ENCODE measurements around the gene CTSV. TPM values are rescaled to one million over a fixed set of nuclear protein-coding genes. Genes with fewer than 3 reads are reported as not detected.
"Not testable (repeated sequence)": the region's sequence is repeated elsewhere in the genome, so short reads cannot be mapped to it uniquely, and the experiment has no call there.

Gene CTSV
- total RNA-seq, 1 experiment from 2014 or later, result 6.5 TPM

DNA sequence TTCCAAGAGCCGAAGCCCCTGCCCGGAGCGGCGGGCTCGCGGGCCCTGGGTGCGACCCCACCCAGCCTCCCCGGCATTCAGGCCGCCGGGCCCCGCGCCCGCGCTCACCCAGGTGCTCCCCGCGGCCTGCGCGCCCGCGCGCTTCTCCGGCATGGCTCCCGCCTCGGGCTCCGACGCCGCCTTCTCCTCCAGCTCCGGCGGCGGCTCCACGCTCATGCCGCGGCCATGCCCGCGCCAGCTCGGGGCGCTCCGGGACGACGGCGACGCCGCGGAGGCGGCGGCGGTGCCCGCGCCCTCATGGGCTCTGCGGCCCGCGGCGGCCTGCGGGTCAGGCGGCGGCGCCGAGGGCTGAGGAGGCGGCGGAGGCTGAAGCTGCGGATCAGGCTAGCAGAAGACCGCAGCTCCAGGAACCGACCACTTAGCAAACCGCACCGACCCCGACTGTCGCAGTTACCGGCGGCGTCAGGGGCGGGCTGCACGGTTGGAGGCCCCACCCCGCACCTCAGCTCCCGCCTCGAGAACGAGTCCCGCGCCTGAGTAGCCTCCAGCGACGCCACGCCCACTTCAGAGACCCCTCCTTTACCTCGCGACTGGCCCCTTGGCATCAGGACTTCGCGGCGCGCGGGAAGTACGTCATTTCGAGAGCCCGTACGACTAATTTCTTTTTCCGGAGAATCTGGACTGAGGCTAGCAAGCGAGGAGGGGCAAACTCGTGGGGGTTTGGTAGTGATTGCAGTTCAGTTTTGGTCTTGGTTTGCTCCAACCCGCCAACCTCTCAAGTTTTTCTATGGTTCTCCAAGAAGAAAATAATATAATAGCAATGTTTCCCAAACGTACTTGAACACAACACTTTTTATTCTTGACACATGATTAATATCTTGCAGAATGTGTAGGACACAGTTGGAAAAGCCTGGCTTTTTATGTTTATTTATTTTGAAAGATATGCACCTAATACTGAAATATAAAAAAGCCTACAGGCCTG lies 25.5 kb downstream of the CTSV start:
- Histone ChIP-seq H2AFZ (ENCODE audit: low read length) (peak overlapping the region; percentile 67; the same call in 1 of the 2 replicates), H3K4me2 (ENCODE audit: low read depth, low read length, poor library complexity, severe bottlenecking) (peak overlapping the region; percentile 76), H3K79me2 (ENCODE audit: low read length) (peaks cover 29% of the 10 kb centered on the region), H3K4me3 (ENCODE audit: low read length) (peak overlapping the region; percentile 70), H3K9ac (ENCODE audit: low read length) (peak overlapping the region; percentile 65)
- not testable (repeated sequence) for H3K9me2 ChIP-seq (replicated peaks; ENCODE audit: insufficient read depth, low read length); H3K36me3 ChIP-seq (ENCODE audit: insufficient read depth, low read length); H3K9me3 ChIP-seq (ENCODE audit: low read length); H3K27me3 ChIP-seq (ENCODE audit: low read length); H3K4me1 ChIP-seq (ENCODE audit: low read length); H3K27ac ChIP-seq (ENCODE audit: low read length); H4K20me1 ChIP-seq (ENCODE audit: insufficient read depth, low read depth, low read length)
- peak; percentile 92 for DNase-seq

DNA sequence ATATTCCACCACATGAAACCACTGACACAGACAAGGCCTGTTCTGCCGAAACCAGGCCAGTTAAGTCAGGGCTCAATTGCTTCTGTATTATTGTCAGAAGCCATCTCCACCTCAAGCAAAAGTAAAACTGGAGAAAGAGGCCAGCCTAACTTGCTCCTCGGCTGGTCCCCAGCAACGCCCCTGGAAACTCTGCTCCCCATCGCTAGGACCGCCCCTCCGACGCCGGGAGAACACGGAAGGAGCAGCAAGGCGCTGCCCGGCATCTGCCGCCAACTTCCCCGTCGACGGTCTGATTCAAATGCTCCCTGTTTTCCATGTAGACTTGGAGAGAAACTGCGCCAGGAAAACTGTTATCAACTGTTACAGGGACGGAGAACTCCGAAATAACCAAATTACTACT lies 26.3 kb downstream of the CTSV start:
- peak overlapping the region; percentile 75 for H3K4me2 ChIP-seq (ENCODE audit: low read depth, low read length, poor library complexity, severe bottlenecking)
- not testable (repeated sequence) for H3K27me3 ChIP-seq (ENCODE audit: low read length); H4K20me1 ChIP-seq (ENCODE audit: insufficient read depth, low read depth, low read length); H3K4me1 ChIP-seq (ENCODE audit: low read length); H3K9me2 ChIP-seq (replicated peaks; ENCODE audit: insufficient read depth, low read length); H2AFZ ChIP-seq (ENCODE audit: low read length); H3K9me3 ChIP-seq (ENCODE audit: low read length); H3K36me3 ChIP-seq (ENCODE audit: insufficient read depth, low read length); H3K27ac ChIP-seq (ENCODE audit: low read length)
- peaks cover 36% of the 10 kb centered on the region for H3K79me2 ChIP-seq (ENCODE audit: low read length)
- H3K4me3 ChIP-seq (ENCODE audit: low read length), result peak overlapping the region; percentile 70
- peak; percentile 58 for DNase-seq
- H3K9ac ChIP-seq (ENCODE audit: low read length), result peak overlapping the region; percentile 65

DNA sequence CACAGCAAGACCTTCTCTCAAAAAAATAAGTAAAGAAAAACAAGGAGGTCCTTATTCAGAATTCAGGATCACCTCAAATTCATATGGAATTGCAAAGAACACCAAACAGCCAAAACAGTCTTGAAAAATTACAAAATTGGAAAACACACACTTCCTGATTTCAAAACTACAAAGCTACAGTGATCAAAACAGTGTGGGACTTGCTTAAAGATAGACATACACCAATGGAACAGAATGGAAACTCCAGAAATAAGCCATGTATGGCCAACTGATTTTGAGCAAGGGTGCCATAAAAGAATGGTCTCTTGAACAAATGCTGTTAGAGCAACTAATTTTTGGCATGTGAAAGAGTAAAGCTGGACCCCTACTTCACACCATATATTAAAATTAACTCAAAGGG lies 36.7 kb downstream of the CTSV start:
- H3K4me2 ChIP-seq (ENCODE audit: low read depth, low read length, poor library complexity, severe bottlenecking); H3K4me1 ChIP-seq (ENCODE audit: low read length); H3K27ac ChIP-seq (ENCODE audit: low read length); H3K27me3 ChIP-seq (ENCODE audit: low read length); H3K4me3 ChIP-seq (ENCODE audit: low read length); H3K9me3 ChIP-seq (ENCODE audit: low read length); H4K20me1 ChIP-seq (ENCODE audit: insufficient read depth, low read depth, low read length); DNase-seq; H3K9ac ChIP-seq (ENCODE audit: low read length); H3K9me2 ChIP-seq (replicated peaks; ENCODE audit: insufficient read depth, low read length); H2AFZ ChIP-seq (ENCODE audit: low read length); H3K36me3 ChIP-seq (ENCODE audit: insufficient read depth, low read length): not testable (repeated sequence)
- H3K79me2 ChIP-seq (ENCODE audit: low read length), result peaks cover 88% of the 10 kb centered on the region

DNA sequence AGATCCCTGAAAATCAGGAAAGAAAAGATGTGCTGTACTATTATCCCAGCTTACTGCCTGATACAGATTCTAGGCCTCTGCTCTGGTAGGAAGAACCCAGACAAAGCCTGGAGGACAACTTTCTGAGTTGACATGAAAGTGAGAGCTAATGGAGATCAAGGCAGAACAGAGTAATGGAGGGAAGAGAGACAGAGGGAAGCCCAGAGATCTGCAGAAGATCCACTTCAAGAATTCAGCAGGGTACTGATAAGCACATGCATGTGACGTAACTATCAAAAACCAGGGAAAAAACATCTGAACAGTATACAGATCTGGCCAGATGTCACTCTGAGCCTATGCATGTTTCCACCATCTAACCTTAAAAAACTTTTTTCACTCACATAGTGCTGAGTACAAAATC lies 37.6 kb downstream of the CTSV start:
- not testable (repeated sequence) for H2AFZ ChIP-seq (ENCODE audit: low read length); H3K4me3 ChIP-seq (ENCODE audit: low read length); H3K27me3 ChIP-seq (ENCODE audit: low read length); H4K20me1 ChIP-seq (ENCODE audit: insufficient read depth, low read depth, low read length); H3K4me1 ChIP-seq (ENCODE audit: low read length); H3K9me2 ChIP-seq (replicated peaks; ENCODE audit: insufficient read depth, low read length); H3K36me3 ChIP-seq (ENCODE audit: insufficient read depth, low read length); H3K4me2 ChIP-seq (ENCODE audit: low read depth, low read length, poor library complexity, severe bottlenecking); H3K9ac ChIP-seq (ENCODE audit: low read length); H3K27ac ChIP-seq (ENCODE audit: low read length); H3K9me3 ChIP-seq (ENCODE audit: low read length); DNase-seq
- peaks cover 91% of the 10 kb centered on the region for H3K79me2 ChIP-seq (ENCODE audit: low read length)

DNA sequence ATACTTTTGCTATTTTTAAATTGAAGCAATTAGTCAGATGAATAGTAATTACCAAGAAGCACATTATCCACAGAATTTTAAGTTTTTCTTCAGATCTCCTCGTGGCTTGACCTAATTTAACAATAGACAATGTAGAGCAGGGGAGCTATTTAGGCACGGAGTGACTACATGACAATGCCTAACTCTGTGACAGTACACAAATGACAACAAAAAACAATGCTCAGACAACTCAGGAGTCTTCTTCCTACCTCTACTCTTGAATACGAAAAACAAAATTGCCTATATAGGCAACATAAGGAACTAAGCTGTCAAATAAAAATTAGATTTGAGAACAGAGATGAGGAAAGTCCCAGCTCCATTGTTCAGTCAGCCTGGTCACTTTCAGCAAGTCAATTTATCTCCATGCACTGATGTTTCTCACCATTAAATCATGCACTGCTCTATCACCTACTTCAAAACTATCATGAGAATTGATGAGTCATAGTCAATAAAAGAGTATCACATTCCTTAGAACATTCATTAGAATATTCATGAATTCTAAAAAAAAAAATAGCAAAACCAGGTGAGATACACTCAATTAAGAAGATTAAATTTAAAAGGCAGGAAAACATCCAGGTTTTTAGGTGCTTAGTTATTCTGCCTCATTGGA lies 38.7 kb downstream of the CTSV start:
- peaks cover 91% of the 10 kb centered on the region for H3K79me2 ChIP-seq (ENCODE audit: low read length)
- H3K4me3 ChIP-seq (ENCODE audit: low read length); H3K36me3 ChIP-seq (ENCODE audit: insufficient read depth, low read length); H3K4me1 ChIP-seq (ENCODE audit: low read length); H3K9ac ChIP-seq (ENCODE audit: low read length); H3K9me2 ChIP-seq (replicated peaks; ENCODE audit: insufficient read depth, low read length); H3K4me2 ChIP-seq (ENCODE audit: low read depth, low read length, poor library complexity, severe bottlenecking); H2AFZ ChIP-seq (ENCODE audit: low read length); DNase-seq; H3K27me3 ChIP-seq (ENCODE audit: low read length); H3K9me3 ChIP-seq (ENCODE audit: low read length); H3K27ac ChIP-seq (ENCODE audit: low read length); H4K20me1 ChIP-seq (ENCODE audit: insufficient read depth, low read depth, low read length): not testable (repeated sequence)

DNA sequence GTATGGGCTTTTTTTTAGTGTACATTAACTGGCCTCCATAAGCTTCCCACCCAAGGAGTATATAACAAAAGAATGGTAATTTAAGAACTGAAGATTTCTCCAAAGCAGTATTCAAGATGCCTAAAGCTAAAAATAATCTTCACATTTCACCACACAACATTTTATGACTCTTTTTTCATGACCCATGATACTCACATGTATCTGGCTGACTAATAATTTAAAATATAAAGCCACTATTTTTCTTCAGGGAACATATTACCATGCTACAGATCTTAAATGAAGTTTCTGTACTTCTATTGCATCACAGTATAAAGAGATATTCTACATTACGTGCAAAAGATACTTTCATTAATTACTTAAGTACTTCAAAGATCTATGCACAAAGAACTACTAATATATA lies 39.2 kb downstream of the CTSV start:
- H2AFZ ChIP-seq (ENCODE audit: low read length); DNase-seq; H3K9me2 ChIP-seq (replicated peaks; ENCODE audit: insufficient read depth, low read length); H3K27me3 ChIP-seq (ENCODE audit: low read length); H3K4me2 ChIP-seq (ENCODE audit: low read depth, low read length, poor library complexity, severe bottlenecking); H3K4me1 ChIP-seq (ENCODE audit: low read length); H3K4me3 ChIP-seq (ENCODE audit: low read length); H3K27ac ChIP-seq (ENCODE audit: low read length); H4K20me1 ChIP-seq (ENCODE audit: insufficient read depth, low read depth, low read length); H3K9me3 ChIP-seq (ENCODE audit: low read length); H3K36me3 ChIP-seq (ENCODE audit: insufficient read depth, low read length); H3K9ac ChIP-seq (ENCODE audit: low read length): not testable (repeated sequence)
- peaks cover 87% of the 10 kb centered on the region for H3K79me2 ChIP-seq (ENCODE audit: low read length)

DNA sequence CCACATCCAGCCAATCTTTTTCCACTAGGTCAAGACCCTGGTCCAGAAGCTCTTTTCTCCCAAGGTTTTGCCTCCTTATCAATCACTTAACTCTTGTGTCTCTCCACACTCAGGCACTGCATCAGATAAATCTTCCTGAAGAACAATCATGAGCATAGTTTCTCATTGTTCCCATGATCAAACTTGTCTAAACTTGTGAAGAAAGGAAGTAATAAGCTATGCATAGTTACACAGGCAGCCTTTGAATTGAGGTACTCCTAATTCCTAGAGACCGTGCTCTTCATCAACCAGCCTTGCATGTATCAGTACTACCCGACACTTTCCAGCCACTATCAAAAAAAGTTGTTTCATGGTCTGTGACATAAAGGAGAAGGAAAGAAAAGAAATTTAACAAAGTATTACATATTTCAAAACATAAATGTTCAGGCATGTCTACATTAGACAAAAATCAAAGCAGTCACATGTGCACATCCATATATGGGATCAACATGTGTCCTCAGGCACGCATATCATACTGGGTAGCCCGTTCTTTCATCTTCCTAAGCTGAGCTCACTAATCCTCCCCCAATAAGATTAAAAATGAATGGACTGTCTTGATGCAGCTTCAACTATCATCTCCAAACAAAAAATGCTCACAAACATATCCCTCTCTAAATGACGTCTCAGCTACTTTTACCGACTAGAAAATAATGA lies 41.8 kb downstream of the CTSV start:
- H4K20me1 ChIP-seq (ENCODE audit: insufficient read depth, low read depth, low read length); H3K4me1 ChIP-seq (ENCODE audit: low read length); H3K27me3 ChIP-seq (ENCODE audit: low read length); H3K9me2 ChIP-seq (replicated peaks; ENCODE audit: insufficient read depth, low read length); H3K9me3 ChIP-seq (ENCODE audit: low read length); H3K27ac ChIP-seq (ENCODE audit: low read length); H2AFZ ChIP-seq (ENCODE audit: low read length); H3K9ac ChIP-seq (ENCODE audit: low read length); DNase-seq; H3K4me2 ChIP-seq (ENCODE audit: low read depth, low read length, poor library complexity, severe bottlenecking); H3K36me3 ChIP-seq (ENCODE audit: insufficient read depth, low read length); H3K4me3 ChIP-seq (ENCODE audit: low read length): not testable (repeated sequence)
- H3K79me2 ChIP-seq (ENCODE audit: low read length), result peaks cover 72% of the 10 kb centered on the region

DNA sequence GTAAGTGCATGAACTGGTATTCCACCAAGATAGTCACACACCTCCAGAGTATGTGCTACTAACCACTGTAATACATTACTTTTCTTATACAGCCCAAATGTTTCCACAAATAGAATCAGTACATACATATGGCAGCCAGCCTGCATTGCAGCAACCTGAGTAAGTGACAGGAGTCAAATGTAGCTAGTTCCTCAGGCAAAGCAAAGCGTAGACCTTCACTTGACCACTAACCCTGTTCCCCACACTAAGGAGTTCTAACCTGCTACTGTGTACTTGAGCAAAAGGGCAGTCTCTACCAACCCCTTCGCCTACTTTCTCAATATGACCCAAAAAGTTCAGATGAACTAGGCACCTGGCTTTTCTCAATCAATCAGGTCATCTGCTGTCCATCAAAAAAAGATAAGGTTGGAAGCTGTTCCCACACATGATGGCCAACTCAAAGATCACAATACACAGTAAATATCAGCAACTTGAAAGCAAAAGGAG lies 44.4 kb downstream of the CTSV start:
- not testable (repeated sequence) for H3K36me3 ChIP-seq (ENCODE audit: insufficient read depth, low read length); H2AFZ ChIP-seq (ENCODE audit: low read length); DNase-seq; H3K9me2 ChIP-seq (replicated peaks; ENCODE audit: insufficient read depth, low read length); H3K27me3 ChIP-seq (ENCODE audit: low read length); H3K4me3 ChIP-seq (ENCODE audit: low read length); H3K9me3 ChIP-seq (ENCODE audit: low read length); H3K4me1 ChIP-seq (ENCODE audit: low read length); H3K4me2 ChIP-seq (ENCODE audit: low read depth, low read length, poor library complexity, severe bottlenecking); H4K20me1 ChIP-seq (ENCODE audit: insufficient read depth, low read depth, low read length); H3K27ac ChIP-seq (ENCODE audit: low read length); H3K9ac ChIP-seq (ENCODE audit: low read length)
- H3K79me2 ChIP-seq (ENCODE audit: low read length), result peaks cover 70% of the 10 kb centered on the region

Measured in Karpas-422 (cell line).